Erythroblast (primary cell): ENCODE measurements around the gene NRBP1.

ENCODE experiments used
- DNase-seq, 2 experiments: peaks; one replicate each; lab custom pipeline; 2025; lab: John Stamatoyannopoulos, UW
- GATA1 ChIP-seq: IDR thresholded peaks from 2 replicates; pipeline ENCODE4 v1.6.1; 2011; ENCODE audit warnings: low read depth, mild to moderate bottlenecking, control low read depth, low read length, moderate library complexity
- POLR2A ChIP-seq: IDR thresholded peaks from 2 replicates; pipeline ENCODE4 v1.6.1; 2011; ENCODE audit warnings: mild to moderate bottlenecking, low read length

Gene NRBP1

DNA sequence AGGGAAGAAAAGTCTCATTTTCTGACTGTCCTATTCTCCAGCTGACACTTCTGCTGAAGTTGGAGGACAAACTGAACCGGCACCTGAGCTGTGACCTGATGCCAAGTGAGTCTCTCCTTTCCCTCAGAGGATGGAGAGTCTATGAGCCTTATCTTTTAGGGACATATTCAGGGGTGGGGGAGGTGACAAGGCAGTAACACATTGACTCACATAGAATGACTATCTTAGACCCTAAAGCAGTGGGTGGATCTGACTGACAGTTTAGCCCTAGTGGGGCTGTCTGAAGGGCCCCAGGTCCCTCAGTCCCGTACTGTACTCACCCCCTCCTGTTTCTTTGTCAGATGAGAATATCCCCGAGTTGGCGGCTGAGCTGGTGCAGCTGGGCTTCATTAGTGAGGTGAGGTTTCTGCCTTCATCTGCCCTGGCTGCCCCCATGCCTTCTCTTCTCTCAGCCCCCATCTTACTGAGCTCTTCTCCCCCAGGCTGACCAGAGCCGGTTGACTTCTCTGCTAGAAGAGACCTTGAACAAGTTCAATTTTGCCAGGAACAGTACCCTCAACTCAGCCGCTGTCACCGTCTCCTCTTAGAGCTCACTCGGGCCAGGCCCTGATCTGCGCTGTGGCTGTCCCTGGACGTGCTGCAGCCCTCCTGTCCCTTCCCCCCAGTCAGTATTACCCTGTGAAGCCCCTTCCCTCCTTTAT lies 12.9 kb downstream of the NRBP1 start:
- TF ChIP-seq GATA1 (peak; percentile 48), POLR2A (peak; percentile 74)

GRCh38 chr2:27441958-27442919 lies 13.8 kb downstream of the NRBP1 start, which contains the start of gene KRTCAP3:
Gene KRTCAP3 (plus strand): TSS chr2:27442381. CDS start chr2:27442413, 32 bp downstream.
- peak; percentile 55 to 66 for DNase-seq
- TF ChIP-seq GATA1 (no peak), POLR2A (no peak)

More for the DNA sequence above, 12.9 kb downstream of the NRBP1 start:
- DNase-seq = peak; percentile 94 to 97

DNA sequence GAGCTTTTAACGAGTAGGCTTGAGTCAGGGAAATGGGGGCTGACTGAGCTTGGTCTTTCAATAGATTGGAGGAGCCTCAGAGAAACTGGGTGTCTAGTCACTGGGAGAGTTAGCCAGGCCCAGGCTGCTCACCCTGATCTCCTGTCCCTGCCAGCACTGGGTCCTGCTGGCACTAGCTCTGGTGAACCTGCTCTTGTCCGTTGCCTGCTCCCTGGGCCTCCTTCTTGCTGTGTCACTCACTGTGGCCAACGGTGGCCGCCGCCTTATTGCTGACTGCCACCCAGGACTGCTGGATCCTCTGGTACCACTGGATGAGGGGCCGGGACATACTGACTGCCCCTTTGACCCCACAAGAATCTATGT lies 14.5 kb downstream of the NRBP1 start:
- TF ChIP-seq POLR2A (no peak), GATA1 (no peak)
- peak; percentile 51 to 60 for DNase-seq

GRCh38 chr2:27445155-27445554 lies 16.7 kb downstream of the NRBP1 start:
- TF ChIP-seq GATA1 (no peak), POLR2A (no peak)
- no peak for DNase-seq

DNA sequence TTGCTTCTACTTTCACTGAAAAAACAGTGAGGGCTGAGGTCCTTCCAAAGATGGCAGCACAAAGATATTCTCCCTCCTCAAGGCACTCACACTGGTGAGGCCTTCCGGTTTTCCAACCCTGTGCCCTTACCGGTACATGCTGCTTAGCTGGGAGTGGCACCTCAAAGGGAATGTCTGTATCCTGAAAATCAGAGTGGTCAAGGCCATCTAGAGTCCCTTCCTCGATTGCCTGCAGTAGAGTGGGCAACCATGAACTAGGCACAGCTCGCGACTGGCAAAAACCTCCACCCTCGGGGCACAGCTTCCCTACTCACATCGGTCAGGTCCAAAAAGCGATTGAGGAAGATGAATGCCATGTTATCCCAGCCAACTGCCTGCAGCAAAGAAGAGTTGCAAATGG lies 17.2 kb downstream of the NRBP1 start:
- TF ChIP-seq POLR2A = no peak
- no peak for TF ChIP-seq GATA1

DNA sequence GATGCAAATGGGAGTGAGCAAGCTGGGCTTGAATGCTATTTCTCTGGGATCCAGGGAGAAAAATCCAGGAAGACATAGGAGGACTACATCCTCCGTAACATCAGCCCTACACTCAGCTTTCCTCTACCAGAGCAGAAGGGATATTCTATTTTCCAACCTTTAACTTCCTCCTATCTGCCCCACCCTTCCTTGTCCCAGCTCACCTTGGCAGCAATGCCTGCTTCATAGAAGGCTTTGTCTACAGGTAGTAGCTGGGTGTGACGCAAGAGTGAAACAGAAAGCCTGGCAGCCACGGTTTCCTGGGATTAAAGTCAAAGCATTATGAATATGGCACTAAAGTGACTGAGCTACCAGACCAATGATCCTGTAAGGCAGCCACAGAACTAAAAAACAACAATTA lies 17.6 kb downstream of the NRBP1 start:
- TF ChIP-seq GATA1 = no peak
- no peak for TF ChIP-seq POLR2A
- DNase-seq = no peak

More for the DNA sequence above, 17.2 kb downstream of the NRBP1 start:
- DNase-seq = no peak

DNA sequence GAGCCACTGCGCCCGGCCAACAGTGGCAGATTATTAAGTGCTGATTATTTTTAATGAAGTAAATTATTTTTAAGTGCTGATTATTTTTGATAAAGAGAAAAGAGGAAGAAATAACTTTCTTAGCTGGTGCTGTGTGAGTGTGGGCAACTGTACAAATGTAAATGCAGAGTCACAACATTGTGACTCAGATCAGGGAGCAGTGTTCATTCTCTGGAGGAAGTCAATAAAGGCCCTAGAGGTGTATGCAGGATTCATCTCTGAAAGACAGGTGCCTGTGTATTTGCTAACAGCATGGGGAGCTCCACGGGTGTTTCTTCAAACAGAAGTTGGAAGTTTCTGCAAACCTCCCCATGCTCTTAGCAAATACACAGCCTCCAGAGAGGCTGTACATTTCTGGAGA lies 19.9 kb downstream of the NRBP1 start:
- TF ChIP-seq POLR2A (no peak), GATA1 (no peak)
- DNase-seq = no peak

- DNase-seq = no peak
Measured at GRCh38 chr2:27451095-27451494, 22.7 kb downstream of the NRBP1 start.

GRCh38 chr2:27453968-27454367 lies 25.5 kb downstream of the NRBP1 start:
- no peak for DNase-seq
- no peak for TF ChIP-seq POLR2A
- TF ChIP-seq GATA1 = no peak

More at GRCh38 chr2:27451095-27451494, 22.7 kb downstream of the NRBP1 start:
- TF ChIP-seq POLR2A (no peak), GATA1 (no peak)

- peak; percentile 55 to 60 for DNase-seq
- TF ChIP-seq POLR2A (no peak), GATA1 (no peak)
Measured at GRCh38 chr2:27461118-27461517, 32.7 kb downstream of the NRBP1 start.

DNA sequence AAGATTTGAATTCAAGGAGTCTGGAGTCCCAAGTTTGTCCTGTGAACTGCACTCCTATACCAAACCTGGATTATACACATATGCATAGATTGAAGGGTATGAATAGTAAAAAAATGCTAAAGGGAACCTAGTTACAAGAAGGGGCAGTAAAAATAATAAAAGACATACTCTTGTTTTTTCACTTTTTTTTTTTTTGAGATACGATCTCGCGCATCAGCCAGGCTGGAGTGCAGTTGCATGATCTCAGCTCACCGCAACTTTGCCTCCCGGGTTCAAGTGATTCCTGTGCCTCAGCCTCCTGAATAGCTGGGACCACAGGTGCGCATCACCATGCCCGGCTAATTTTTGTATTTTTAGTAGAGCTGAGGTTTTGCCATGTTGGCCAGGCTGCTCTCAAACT lies 36.0 kb downstream of the NRBP1 start:
- no peak for DNase-seq
- TF ChIP-seq POLR2A = no peak
- TF ChIP-seq GATA1 = no peak

- TF ChIP-seq GATA1 (no peak), POLR2A (no peak)
- peak; percentile 18 to 25 for DNase-seq
Measured at GRCh38 chr2:27471961-27472360, 43.5 kb downstream of the NRBP1 start.

- DNase-seq = no peak
- TF ChIP-seq GATA1 (no peak), POLR2A (no peak)
Measured at GRCh38 chr2:27485496-27485895, 57.1 kb downstream of the NRBP1 start.

DNA sequence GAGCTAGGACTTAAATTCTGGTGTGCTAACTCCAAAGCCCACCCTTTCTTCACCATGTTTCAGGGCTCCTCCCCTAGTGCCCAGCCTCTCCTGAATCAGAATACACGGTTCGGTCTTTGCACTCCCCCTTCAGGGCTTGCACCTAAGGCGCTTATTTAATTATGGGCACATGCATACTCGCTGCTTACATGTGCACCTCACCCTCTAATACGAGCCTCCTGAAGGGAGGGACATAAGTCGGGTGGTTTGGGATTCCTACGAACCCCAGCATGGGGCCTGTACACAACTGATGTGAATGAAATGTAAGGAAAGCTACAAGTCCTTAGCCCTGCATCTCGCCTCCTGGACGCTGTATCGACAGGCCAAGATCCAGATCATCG lies 60.7 kb downstream of the NRBP1 start:
- peak; percentile 69 to 71 for DNase-seq
- TF ChIP-seq GATA1 (no peak), POLR2A (no peak)
